Keratinocyte (primary cell): ENCODE data around the gene S1PR2. TPM values are rescaled to one million over a fixed set of nuclear protein-coding genes. Genes with fewer than 3 reads are reported as not detected.

Experiments
- DNase-seq: peaks from one replicate; pipeline ENCODE4 v3.0.0-alpha.2; 2011; ENCODE audit warnings: low read depth, missing footprints, low spot score
- FAIRE-seq: peaks from 2 replicates; lab custom pipeline; 2011; peaks lifted over from hg19 to GRCh38; lab: Jason Lieb, UNC
- H2AFZ ChIP-seq: 2 replicates; pipeline ENCODE4 v1.6.0; 2012; ENCODE audit warnings: low read length, control low read depth, inconsistent platforms; ENCODE audit not compliant: control insufficient read depth
- H3K27ac ChIP-seq: 2 replicates; pipeline ENCODE4 v1.5.1; 2011; ENCODE audit warnings: low read length; ENCODE audit not compliant: control insufficient read depth, insufficient read depth
- H3K27me3 ChIP-seq: 3 replicates; pipeline ENCODE4 v1.6.0; 2011; ENCODE audit warnings: low read length; ENCODE audit not compliant: control insufficient read depth, insufficient read depth; ENCODE audit errors: extremely low read depth
- H3K36me3 ChIP-seq, 2 experiments: 2 replicates in 1 of 2; 3 replicates in 1 of 2; pipeline ENCODE4 v1.5.1; 2011; ENCODE audit warnings: low read length in 2 of 2, mild to moderate bottlenecking in 1 of 2; ENCODE audit not compliant: control insufficient read depth in 2 of 2, insufficient read depth in 2 of 2; ENCODE audit errors: extremely low read depth in 1 of 2
- H3K4me1 ChIP-seq: 3 replicates; pipeline ENCODE4 v1.5.1; 2011; ENCODE audit warnings: low read length; ENCODE audit not compliant: control insufficient read depth, insufficient read depth; ENCODE audit errors: extremely low read depth
- H3K4me2 ChIP-seq: 3 replicates; pipeline ENCODE4 v1.6.0; 2011; ENCODE audit warnings: low read depth, low read length; ENCODE audit not compliant: control insufficient read depth, insufficient read depth; ENCODE audit errors: extremely low read depth
- H3K4me3 ChIP-seq, 3 experiments: fragments of 200-600 bp in 1 of 3; sonication (generic) in 1 of 3; 2 replicates in 2 of 3; 3 replicates in 1 of 3; pipeline ENCODE4 v1.5.1; 2011 to 2016; ENCODE audit warnings: low read length in 3 of 3, mild to moderate bottlenecking in 3 of 3, control low read depth in 2 of 3, inconsistent platforms in 1 of 3, low read depth in 1 of 3, mixed read lengths in 1 of 3, mixed run types in 1 of 3, moderate library complexity in 1 of 3; ENCODE audit not compliant: control insufficient read depth in 2 of 3, insufficient read depth in 2 of 3; ENCODE audit errors: extremely low read depth in 1 of 3
- H3K79me2 ChIP-seq: 2 replicates; pipeline ENCODE4 v1.6.0; 2012; ENCODE audit warnings: low read length; ENCODE audit not compliant: control insufficient read depth, insufficient read depth
- H3K9ac ChIP-seq: 3 replicates; pipeline ENCODE4 v1.6.0; 2011; ENCODE audit warnings: low read length; ENCODE audit not compliant: control insufficient read depth, insufficient read depth; ENCODE audit errors: extremely low read depth
- H3K9me1 ChIP-seq: 3 replicates; pipeline ENCODE4 v1.6.0; 2011; ENCODE audit warnings: low read length; ENCODE audit not compliant: control insufficient read depth, insufficient read depth; ENCODE audit errors: extremely low read depth
- H3K9me3 ChIP-seq: 2 replicates; pipeline ENCODE4 v1.5.1; 2012; ENCODE audit warnings: low read depth, low read length; ENCODE audit not compliant: control insufficient read depth
- H4K20me1 ChIP-seq: 3 replicates; pipeline ENCODE4 v1.6.0; 2011; ENCODE audit warnings: low read length; ENCODE audit not compliant: control insufficient read depth, insufficient read depth; ENCODE audit errors: extremely low read depth
- CTCF ChIP-seq, 3 experiments: IDR thresholded peaks in 1 of 3; conservative IDR thresholded peaks in 1 of 3; optimal IDR thresholded peaks in 1 of 3; 2 replicates in 2 of 3; 3 replicates in 1 of 3; pipeline versions ENCODE3 to v1.5.1; 2011; ENCODE audit warnings: low read length in 3 of 3, mild to moderate bottlenecking in 3 of 3, moderate library complexity in 2 of 3, control low read depth in 1 of 3, inconsistent platforms in 1 of 3; ENCODE audit not compliant: insufficient read depth in 2 of 3; ENCODE audit errors: extremely low read depth in 1 of 3
- EZH2 ChIP-seq: IDR thresholded peaks from one replicate; pipeline ENCODE4 v1.6.1; 2012; ENCODE audit warnings: inconsistent platforms, mild to moderate bottlenecking, low read length, moderate library complexity
- dilution Hi-C: fragments of 300-500 bp; cut with MboI; formaldehyde crosslinking; loops from one replicate; pipeline ENCODE4 v1.7.0; 2020; ENCODE audit warnings: low sequenced_read_pairs; ENCODE audit not compliant: extremely low pct_ligation_motif_present
- polyA plus RNA-seq, 5 experiments: library from polyadenylated mRNA; depleted of rRNA in 3 of 5; stranded (reverse) in 3 of 5; stranded (forward) in 1 of 5; unstranded in 1 of 5; fragments of >200 nt; gene quantifications; 1 replicate in 1 of 5; 2 replicates in 3 of 5; 3 replicates in 1 of 5; pipeline versions ENCODE4 v1.2.1 to v1.2.3, GENCODE V29; 2011 to 2012; ENCODE audit warnings: missing spikeins in 2 of 5, low read depth in 1 of 5, low replicate concordance in 1 of 5

S1PR2 gene
- polyA plus RNA-seq, 1 donor (not counting 4 experiments of a cell fraction or from before 2014, with no cell fraction given): 1.6 TPM

GRCh38 chr19:10278935-10279334 is 47.8 kb upstream of the S1PR2 start:
- FAIRE-seq: no peak

GRCh38 chr19:10277795-10278589 is 46.9 kb upstream of the S1PR2 start:
- Histone ChIP-seq H3K9me1 (no peaks in the 10 kb centered on the region), H3K9me3 (no peaks in the 10 kb centered on the region), H3K9ac (no peak overlapping the region), H3K27ac (no peak overlapping the region), H2AFZ (no peak overlapping the region), H3K4me1 (peaks cover under 1% of the 10 kb centered on the region), H3K4me2 (no peak overlapping the region), H4K20me1 (no peaks in the 10 kb centered on the region), H3K36me3 (no peaks in the 10 kb centered on the region), H3K27me3 (no peaks in the 10 kb centered on the region), H3K4me3 (no peak overlapping the region), H3K79me2 (no peaks in the 10 kb centered on the region)
- no peak for TF ChIP-seq CTCF (optimal IDR thresholded peaks at IDR 0.05 in 1 of 3, IDR thresholded peaks at IDR 0.05 in 1 of 3, conservative IDR thresholded peaks at IDR 0.05 in 1 of 3; ENCODE audit: extremely low read depth in 1 of 3, insufficient read depth in 2 of 3, low read length in 3 of 3)
- no peak for TF ChIP-seq EZH2
- no peak for DNase-seq
- FAIRE-seq: no peak
- dilution Hi-C loops: no loop called here

More at GRCh38 chr19:10278935-10279334, 47.8 kb upstream of the S1PR2 start:
- H3K27me3 ChIP-seq: no peaks in the 10 kb centered on the region
- no peak overlapping the region for H3K9ac ChIP-seq
- H3K4me2 ChIP-seq: no peak overlapping the region
- H4K20me1 ChIP-seq: no peaks in the 10 kb centered on the region
- peaks cover 10% of the 10 kb centered on the region for H3K4me1 ChIP-seq
- no peak overlapping the region for H3K4me3 ChIP-seq
- no peaks in the 10 kb centered on the region for H3K79me2 ChIP-seq
- dilution Hi-C loops: no loop called here
- H3K9me1 ChIP-seq: no peaks in the 10 kb centered on the region
- no peaks in the 10 kb centered on the region for H3K9me3 ChIP-seq
- H3K27ac ChIP-seq: no peak overlapping the region
- TF ChIP-seq CTCF (optimal IDR thresholded peaks at IDR 0.05 in 1 of 3, IDR thresholded peaks at IDR 0.05 in 1 of 3, conservative IDR thresholded peaks at IDR 0.05 in 1 of 3; ENCODE audit: extremely low read depth in 1 of 3, insufficient read depth in 2 of 3, low read length in 3 of 3) (no peak), EZH2 (no peak)
- DNase-seq: no peak
- no peaks in the 10 kb centered on the region for H3K36me3 ChIP-seq
- H2AFZ ChIP-seq: no peak overlapping the region
